HL-60/S4 treated with retinoic acid at 250 ng/mL for 4 days and 3 days (cell line): ENCODE results near the gene PPA1.
"Not testable (repeated sequence)": the region's sequence is repeated elsewhere in the genome, so short reads cannot be mapped to it uniquely, and the experiment has no call there.

Source experiments
- in situ Hi-C: fragments of 300-500 bp; cut with MboI; formaldehyde crosslinking; loops from 2 replicates; pipeline ENCODE4 v1.7.0; 2022; ENCODE audit warnings: low sequenced_read_pairs

Gene PPA1

DNA sequence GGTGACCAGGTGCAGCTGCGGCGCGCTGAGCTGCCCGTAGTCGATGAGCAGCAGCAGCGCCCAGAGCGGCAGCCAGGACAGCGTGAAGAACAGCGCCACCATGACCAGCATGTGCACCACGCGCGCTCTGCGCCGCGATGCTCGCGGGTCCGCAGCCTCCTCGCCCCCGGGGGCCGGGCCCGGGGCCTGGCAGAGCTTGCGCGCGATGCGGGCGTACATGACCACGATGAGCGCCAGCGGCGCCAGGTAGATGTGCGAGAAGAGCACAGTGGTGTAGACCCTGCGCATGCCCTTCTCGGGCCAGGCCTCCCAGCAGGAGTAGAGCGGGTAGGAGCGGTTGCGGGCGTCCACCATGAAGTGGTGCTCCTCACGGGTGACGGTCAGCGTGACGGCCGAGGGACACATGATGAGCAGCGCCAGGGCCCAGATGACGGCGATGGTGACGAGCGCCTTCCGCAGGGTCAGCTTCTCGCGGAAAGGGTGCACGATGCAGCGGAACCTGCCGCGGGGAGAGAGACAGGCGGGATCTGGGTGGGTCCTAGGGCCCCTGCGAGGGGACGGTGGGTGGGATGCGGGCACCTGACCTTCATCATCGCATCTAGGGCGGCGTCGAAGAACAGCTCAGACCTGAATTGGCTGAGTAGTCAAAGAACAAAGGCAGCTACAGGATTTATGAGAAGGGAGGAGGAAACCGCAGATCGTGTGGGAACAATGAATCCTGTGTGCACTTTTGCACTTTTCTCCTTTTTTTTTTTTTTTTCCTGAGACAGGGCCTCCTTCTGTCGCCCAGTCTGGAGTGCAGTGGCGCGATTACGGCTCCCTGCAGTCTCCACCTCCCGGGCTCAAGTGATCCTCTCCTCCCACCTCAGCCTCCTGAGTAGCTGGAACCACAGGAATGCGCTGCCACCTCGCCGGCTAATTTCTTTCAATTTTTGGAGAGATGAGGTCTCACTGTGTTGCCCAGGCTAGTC is 22.4 kb upstream of the PPA1 start:
- in situ Hi-C loops = no loop called here

DNA sequence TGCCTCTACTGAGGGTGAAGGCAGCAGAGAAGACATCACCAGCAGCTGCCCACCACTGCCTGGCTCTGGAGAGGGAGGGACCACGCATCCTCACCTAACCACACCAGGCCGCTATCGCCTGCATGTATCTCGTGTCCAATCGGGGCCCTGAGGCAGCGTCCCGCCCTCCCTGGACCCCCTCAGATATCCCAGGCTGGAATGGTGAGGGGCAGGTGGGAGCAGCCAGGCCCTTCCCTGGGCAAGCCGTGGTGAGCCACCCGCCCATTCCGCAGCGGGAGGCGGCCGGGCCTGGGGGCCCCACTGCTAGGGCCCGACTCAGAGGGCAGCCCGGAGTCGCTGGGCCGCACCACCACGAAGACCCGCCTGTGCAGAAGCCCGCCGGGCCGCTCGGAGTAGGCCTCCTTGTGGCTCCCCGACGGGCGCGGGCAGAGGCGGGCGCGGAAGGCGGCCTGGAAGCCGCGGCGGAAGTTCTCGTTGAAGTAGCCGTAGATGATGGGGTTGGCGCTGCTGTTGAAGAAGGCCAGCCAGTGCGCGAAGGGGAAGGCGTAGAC is 21.6 kb upstream of the PPA1 start:
- in situ Hi-C loops = no loop called here

DNA sequence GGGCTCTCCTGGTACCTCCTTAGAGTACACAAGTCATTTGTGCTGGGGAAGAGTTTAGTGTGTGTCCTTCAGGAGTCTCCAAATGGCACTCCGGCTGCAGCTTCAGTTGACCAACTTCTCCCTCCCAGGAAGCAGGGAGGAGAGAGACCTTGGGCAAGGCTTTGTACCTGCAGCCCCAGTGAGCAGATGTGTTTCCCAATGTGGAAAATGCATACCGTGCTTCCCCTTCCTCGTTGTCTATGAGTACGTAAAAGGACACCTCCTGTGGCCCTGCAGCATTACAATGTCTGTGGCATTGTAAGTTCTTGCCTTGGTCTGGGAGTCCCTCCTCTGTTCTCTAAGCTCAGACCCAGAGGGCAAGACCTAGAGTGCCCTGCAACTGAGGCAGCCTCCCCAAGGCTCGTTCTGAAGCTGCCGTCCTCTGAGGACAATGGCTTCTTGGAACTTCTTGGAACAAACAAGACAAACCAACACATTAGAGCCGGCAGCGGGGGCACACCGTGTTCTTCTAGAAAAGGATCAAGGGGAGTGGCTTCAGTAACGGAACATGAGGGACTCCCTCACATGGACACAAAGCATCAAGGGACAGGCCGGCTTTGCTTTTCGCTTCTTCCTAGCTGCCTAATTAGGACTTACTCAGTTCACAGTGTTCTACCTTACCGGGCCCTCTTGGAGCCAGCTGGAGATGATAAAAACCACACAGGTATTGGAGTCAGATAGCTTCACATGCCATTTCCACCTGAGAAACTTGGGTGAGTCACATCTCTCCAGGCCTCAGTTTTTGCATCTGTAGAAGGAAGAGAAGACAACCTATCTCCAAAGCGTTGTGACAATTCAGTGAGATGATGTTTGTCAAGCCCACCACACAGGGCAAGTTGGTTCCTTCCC is 20.9 kb upstream of the PPA1 start:
- in situ Hi-C loops = no loop called here

DNA sequence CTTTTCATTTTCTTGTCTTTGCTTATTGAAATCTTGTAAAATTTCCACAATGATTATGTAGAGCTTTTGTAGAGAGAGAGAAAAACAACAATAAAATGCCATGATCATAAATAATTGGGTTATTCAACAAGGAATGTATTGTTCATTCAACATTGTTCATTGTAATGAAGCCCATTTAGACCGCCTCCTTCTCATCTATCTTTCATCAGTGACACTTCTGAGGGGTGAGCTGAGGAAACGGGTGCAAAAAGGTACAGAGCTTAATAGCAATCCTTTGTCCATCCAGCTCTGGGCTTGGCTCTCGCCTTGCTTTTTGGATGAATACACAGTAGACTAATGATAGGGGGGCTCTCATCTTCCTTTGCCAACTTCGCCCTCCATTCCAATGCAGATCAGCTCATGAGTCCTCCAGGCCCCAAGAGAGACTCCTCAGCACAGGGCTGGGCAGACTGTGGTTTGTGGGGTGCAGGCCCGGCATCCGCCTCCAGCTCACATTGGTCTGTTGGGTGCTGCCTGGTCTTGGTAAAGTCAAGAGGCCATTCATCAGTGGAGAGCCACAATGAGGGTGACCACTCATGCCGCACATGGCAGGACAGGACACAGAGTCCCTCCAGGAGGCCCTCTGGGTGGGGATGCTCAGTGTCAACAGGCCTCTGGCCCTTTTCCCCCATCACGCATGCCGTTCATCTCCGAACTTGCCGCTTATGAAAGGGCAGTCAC is 17.9 kb upstream of the PPA1 start:
- in situ Hi-C loops = no loop called here

DNA sequence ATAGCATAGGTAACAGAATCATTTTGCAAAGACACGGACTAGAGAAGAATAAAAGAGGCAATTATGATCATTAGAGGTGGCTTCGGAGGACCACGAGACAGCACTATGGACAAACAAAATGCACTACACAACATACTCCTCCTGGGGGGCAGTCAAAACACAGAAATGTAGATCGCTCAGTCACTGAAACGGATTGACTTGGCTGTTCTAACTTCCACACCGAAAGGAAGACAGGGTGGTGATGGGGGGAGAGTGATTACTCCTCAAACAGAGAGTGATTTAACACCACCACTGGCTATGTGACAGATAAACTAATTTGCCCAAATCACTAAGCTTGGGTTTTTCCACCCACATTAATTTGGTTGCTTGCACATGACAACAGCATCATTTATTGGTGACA is 14.1 kb upstream of the PPA1 start:
- in situ Hi-C loops = no loop called here

DNA sequence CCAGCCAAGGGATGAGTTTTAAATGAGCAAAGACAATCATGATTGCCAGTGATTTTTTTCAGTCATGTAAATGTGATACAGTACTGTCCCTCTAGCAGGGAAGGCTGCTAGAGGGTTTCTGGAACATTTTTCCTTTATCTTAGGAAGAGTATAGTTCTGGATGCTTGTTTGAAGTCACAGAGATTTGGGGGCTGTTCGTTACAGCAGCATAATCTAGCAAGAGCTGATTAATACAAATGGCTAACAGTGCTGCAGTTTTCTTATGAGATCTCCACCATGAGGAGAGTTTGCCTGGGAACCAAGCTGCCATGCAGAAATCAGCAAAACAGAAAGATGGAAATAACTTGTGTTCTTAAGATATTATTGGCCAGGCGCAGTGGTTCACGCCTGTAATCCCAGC is 7.9 kb upstream of the PPA1 start:
- in situ Hi-C loops = no loop called here

DNA sequence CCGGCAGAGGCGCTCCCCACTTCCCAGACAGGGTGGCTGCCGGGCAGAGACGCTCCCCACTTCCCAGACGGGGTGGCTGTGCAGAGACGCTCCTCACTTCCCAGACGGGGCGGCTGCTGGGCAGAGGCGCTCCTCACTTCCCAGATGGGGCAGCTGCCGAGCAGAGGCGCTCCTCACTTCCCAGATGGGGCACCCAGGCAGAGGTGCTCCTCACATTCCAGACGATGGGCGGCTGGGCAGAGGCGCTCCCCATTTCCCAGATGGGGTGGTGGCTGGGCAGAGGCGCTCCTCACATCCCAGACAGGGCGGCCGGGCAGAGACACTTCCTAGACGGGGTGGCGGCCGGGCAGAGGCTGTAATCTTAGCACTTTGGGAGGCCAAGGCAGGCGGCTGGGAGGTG is 6.8 kb upstream of the PPA1 start:
- in situ Hi-C loops = not testable (repeated sequence)

DNA sequence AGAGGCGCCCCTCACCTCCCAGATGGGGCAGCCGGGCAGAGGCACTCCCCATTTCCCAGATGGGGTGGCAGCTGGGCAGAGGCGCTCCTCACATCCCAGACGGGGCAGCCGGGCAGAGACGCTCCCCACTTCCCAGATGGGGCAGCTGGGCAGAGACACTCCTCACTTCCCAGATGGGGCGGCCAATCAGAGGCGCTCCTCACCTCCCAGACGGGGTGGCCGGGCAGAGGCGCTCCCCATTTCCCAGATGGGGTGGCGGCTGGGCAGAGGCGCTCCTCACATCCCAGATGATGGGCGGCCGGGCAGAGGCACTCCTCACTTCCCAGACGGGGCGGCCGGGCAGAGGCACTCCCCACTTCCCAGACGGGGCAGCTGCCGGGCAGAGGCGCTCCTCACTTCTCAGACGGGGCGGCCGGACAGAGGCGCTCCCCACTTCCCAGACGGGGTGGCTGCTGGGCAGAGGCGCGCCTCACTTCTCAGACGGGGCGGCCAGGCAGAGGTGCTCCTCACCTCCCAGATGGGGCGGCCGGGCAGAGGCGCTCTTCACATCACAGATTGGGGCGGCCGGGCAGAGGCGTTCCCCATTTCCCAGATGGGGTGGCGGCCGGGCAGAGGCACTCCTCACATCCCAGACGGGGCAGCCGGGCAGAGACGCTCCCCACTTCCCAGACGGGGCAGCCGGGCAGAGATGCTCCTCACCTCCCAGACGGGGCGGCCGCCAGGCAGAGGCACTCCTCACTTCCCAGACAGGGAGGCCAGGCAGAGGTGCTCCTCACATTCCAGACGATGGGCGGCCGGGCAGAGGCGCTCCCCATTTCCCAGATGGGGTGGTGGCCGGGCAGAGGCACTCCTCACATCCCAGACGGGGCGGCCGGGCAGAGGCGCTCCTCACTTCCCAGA is 6.1 kb upstream of the PPA1 start:
- in situ Hi-C loops = not testable (repeated sequence)

DNA sequence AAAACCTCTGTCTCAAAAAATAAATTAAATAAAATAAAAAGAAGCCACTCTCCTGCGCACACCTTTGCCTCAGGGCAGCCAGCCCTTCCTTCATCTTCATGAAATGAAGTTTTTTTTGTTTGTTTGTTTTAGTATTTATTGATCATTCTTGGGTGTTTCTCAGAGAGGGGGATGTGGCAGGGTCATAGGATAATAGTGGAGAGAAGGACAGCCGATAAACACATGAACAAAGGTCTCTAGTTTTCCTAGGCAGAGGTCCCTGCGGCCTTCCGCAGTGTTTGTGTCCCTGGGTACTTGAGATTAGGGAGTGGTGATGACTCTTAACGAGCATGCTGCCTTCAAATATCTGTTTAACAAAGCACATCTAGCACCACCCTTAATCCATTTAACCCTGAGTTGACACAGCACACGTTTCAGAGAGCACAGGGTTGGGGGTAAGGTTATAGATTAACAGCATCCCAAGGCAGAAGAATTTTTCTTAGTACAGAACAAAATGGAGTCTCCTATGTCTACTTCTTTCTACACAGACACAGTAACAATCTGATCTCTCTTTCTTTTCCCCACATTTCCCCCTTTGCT is 4.8 kb upstream of the PPA1 start:
- in situ Hi-C loops = not testable (repeated sequence)

DNA sequence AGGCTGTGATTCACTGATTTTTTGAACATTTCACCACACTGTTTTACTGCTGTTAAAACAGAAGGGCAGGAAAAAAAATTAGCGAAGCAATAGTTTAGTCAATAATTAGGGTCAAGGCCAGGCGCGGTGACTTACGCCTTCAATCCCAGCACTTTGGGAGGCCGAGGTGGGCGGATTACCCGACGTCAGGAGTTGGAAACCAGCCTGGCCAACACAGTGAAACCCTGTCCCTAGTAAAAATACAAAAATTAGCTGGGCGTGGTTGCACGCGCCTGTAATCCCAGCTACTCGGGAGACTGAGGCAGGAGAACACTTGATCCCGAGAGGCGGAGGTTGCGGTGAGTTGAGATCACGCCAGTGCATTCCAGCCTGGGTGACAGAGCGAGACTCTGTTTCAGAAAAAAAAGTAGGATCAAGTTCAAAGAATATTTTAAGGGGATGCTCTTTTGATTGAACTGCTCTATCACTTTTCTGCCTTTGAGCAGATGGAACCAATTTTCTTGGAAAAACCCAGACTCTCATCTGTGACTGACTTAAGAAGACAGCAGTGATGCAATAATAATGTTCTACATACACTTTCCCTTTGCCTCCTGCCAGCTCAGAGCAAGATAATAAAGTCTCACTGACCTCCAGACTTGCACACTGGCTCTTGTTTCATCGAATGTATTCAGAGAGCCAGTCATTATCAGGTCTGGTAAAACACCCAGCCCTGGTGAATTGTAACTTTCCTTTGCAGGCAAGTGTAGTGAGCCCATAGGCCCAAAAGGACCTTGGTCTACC is 1.6 kb upstream of the PPA1 start:
- in situ Hi-C loops = no loop called here

DNA sequence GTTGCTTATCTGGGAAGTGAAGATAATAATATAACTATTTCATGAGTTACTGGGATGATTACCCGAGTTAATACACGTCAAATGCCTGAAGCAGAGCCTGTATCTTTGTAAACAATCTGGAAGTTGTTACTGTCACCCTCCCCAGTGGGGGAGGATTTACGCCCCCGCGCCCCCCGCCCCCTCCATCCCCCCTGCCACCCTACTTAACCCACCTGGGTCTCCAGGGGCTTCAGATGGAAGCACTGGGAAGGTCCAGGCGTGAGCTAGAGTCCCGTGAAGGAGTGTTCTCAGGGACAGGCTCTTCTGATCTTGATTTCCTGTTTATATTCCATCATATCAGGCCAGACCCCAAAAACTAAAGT is 691 bp upstream of the PPA1 start:
- in situ Hi-C loops = no loop called here

DNA sequence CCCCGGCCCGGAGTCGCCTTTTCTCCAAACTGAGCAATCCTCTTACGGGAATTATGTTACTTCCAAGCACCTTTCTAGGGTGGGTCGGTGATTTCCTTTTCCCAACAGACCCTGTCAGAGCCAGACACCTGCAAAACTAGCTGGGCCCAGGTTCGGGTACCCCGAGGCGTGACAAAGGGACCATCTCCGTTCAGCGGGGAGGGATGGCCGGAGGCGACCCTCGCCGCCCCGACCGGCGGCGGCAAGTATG is 445 bp downstream of the PPA1 start:
- in situ Hi-C loops = no loop called here

DNA sequence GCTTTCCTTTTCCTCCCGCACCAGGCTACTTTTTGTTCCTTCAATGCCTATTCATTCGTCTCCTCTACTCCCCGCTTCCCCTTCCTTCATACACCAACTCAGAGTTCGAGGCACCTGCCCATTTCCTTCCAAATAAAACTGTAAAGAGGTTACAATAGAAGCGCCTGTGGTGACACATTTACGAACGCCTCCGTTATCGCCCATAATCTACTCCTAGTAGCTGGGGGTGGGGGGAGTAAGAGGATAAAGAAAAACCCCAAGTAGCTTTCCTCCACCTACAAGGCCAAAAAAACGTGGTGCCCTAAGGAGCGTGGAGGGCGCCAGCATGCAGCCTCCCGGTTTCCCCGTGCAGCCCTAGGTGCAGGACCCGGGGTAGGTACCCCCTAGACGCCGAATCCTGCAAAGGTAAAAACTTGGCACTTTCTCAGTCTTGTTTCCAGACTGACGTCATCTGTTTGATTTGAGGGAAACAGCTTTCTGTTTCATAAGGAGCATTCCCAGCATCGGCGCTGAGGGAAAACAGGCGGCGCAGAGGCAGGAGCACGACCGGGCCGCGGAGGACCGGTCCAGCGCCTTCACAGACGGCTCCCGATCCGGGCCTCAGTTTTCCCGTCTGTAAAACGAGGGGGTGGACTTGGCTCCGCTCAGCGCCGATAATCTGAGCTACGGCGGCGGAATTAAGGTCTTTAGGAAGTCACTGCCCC is 922 bp downstream of the PPA1 start:
- in situ Hi-C loops = no loop called here

DNA sequence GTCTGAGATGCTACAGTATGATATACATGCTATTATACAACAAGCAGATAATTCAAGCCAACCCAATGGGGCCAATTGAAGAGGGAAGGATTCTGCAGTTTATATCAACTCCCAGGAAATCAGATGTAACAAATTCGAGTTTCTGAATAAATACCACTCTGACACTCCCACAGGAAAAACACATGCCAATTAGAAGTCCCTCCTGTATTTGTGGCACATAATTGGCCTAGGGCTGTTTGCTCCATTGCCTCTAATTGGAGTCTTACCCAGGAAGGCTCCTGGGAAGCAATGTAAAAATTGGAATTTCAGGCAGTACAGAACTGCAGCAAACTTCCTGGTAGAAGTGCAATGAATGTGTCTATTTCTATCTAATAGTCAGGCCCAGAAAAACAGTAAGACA is 4.7 kb downstream of the PPA1 start:
- in situ Hi-C loops = loop anchor here (10.0 kb wide), 1 partner anchor 136 kb away; no protein-coding TSS in a partner anchor

DNA sequence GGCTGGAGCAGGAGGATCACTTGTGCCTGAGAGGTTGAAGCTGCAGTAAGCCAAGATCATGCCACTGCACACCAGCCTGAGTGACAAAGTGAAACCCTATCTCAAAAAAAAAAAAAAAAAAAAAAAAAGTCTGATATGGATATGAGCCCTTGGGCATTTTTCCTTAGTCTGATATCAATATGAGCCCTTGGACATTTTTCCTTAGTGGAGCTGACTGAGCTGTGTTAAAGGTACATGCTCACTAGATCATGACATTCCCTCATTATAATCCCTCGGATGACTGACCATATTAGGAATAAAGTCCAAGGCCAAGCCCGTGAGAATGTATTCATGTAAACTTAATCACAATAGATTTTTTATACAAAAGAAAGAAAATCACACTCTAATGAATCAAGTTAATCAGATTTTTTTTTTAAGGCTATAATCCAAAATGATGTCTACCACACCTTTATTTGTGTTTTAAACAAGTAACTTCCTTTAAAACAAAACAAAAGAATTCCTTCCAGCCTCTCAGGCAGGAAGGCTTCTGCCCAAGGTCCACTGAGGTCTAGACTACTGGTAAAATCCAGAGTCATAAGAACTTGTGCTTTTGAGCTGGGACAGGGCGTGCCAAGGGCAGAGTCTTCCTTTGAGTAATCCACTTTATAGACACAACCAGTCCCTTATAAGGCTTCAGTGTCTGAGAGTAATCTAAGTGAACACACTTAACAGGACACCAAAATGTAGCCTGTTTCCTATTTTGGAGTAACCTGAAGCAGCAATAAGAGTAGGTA is 5.5 kb downstream of the PPA1 start:
- in situ Hi-C loops = loop anchor here (10.0 kb wide), 1 partner anchor 137 kb away; no protein-coding TSS in a partner anchor

DNA sequence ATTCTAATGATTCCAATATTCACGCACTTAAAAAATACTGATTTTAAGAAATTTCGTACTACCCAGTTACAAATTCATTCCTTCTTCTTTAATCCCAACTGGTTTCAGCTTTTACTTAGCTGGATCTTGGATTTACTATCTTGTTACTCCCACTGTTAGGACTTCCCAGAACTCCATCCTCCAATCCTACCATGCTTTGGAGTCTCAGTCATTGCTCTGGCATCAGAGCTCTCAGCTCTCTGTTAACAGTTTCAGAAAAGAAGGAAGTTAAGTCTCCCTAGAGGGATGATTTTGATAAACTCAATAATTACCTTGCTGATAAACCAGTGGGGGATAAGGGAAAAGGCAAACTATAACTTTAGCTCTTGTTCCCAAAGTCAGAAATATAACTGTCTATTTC is 9.5 kb downstream of the PPA1 start:
- in situ Hi-C loops = loop anchor here (10.0 kb wide), 1 partner anchor 141 kb away; no protein-coding TSS in a partner anchor

DNA sequence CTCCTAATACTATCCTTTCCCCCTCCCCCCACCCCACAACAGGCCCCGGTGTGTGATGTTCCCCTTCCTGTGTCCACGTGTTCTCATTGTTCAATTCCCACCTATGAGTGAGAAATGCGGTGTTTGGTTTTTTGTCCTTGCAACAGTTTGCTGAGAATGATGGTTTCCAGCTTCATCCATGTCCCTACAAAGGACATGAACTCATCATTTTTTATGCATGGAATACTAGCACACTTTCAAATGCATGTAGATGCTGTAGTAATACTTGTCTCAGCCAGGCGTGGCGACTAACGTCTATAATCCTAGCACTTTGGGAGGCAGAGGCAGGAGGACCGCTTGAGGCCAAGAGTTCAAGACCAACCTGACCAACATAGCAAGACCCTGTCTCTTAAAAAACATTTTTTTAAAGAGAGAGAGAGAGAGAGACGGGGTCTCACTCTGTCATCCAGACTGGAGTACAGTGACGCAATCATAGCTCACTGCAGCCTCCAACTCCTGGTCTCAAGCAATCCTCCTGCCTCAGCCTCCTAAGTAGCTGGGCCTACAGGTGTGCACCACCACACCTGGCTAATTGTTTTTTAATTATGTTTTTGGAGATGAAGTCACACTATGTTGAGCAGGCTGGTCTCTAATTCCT is 10.3 kb downstream of the PPA1 start:
- in situ Hi-C loops = loop anchor here (10.0 kb wide), 1 partner anchor 142 kb away; no protein-coding TSS in a partner anchor
